NCI-H2196 (cell line): ENCODE results near the gene COL27A1.
"Not testable (repeated sequence)": the region's sequence is repeated elsewhere in the genome, so short reads cannot be mapped to it uniquely, and the experiment has no call there.

Source experiments
- DNase-seq: peaks from one replicate; lab custom pipeline; 2025; ENCODE audit not compliant: unreplicated experiment; lab: John Stamatoyannopoulos, UW

Gene COL27A1

GRCh38 chr9:114122136-114123027 is 33.0 kb upstream of the COL27A1 start:
- no peak for DNase-seq

- DNase-seq = no peak
Observed at GRCh38 chr9:114123031-114123977, 32.0 kb upstream of the COL27A1 start.

- no peak for DNase-seq
Observed at GRCh38 chr9:114124138-114124537, 31.2 kb upstream of the COL27A1 start.

GRCh38 chr9:114124666-114125475 is 30.5 kb upstream of the COL27A1 start:
- no peak for DNase-seq

GRCh38 chr9:114125476-114126013 is 29.8 kb upstream of the COL27A1 start:
- DNase-seq = no peak

- DNase-seq = no peak
Observed at GRCh38 chr9:114126247-114127060, 28.9 kb upstream of the COL27A1 start.

- not testable (repeated sequence) for DNase-seq
Observed at GRCh38 chr9:114128759-114129158, 26.6 kb upstream of the COL27A1 start.

GRCh38 chr9:114130141-114130540 is 25.2 kb upstream of the COL27A1 start:
- DNase-seq = no peak

- DNase-seq = no peak
Observed at GRCh38 chr9:114130624-114131277, 24.6 kb upstream of the COL27A1 start.

- no peak for DNase-seq
Observed at GRCh38 chr9:114131808-114132549, 23.4 kb upstream of the COL27A1 start.

- DNase-seq = no peak
Observed at GRCh38 chr9:114132550-114132918, 22.8 kb upstream of the COL27A1 start.

- DNase-seq = no peak
Observed at GRCh38 chr9:114134827-114135396, 20.4 kb upstream of the COL27A1 start.

- DNase-seq = no peak
Observed at GRCh38 chr9:114137831-114138230, 17.5 kb upstream of the COL27A1 start.

GRCh38 chr9:114138552-114138971 is 16.8 kb upstream of the COL27A1 start:
- no peak for DNase-seq

GRCh38 chr9:114139071-114139470 is 16.3 kb upstream of the COL27A1 start:
- DNase-seq = no peak

GRCh38 chr9:114140401-114140800 is 14.9 kb upstream of the COL27A1 start:
- DNase-seq = no peak

GRCh38 chr9:114140850-114141249 is 14.5 kb upstream of the COL27A1 start:
- no peak for DNase-seq
